Measurements from ENCODE around the gene ICAM1. TPM values are rescaled to one million over a fixed set of nuclear protein-coding genes. Genes with fewer than 3 reads are reported as not detected.

Gene ICAM1
- total and polyA plus RNA-seq, 2 donors = 18.2 to 24.6 TPM

DNA sequence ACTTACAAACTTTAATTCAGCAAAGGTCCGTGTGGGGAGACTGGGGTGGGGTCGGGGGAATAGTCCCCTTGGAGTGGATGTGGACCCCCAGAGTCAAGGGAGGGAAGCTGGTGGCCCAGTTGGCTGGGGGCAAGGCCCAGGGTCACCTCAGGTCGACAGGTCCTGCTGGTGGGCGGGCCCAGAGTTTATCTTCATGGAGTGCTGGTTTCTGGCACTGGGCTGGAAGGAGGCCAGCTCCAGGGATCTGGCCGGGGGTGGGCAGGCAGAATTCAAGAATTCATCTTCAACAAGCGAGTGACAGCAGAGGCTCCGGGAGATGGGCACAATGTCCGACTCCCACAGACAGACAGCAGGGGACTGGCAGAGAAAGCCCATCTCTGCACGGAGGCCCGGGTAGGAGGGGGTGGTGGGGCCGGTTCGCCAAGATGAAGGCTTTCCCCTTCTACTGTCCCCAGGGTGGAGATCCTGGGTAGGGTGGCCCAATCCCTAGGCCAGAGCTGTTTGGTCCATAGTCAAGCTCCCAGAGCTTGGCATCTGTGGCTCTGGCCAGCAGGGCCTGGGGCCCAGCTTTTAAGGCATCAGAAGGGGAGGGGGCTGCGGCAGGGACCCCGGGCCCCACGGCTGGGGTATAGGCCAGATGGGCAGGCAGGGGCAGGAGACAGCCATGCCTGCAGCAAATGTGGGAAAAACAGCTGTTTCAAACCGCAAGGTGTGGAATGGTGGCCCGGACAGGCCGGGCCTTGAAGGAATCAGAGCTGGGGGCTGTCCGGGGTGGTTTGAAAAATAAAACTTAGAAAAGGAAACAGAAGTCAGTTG, 45.5 kb downstream of the ICAM1 start:
- WGBS = 90% methylated on average over 19 of the region's 19 CpGs
- peaks cover 0 to 4% of the 10 kb centered on the region in 2 donors for H3K9me3 ChIP-seq (ENCODE audit: control insufficient read depth in 2 of 2, insufficient read depth in 1 of 2, low read length in 1 of 2)
- peaks cover 51 to 52% of the 10 kb centered on the region in 2 donors for H3K36me3 ChIP-seq (ENCODE audit: control insufficient read depth in 2 of 2, insufficient read depth in 2 of 2, low read length in 1 of 2)
- H3K27ac ChIP-seq (ENCODE audit: low read depth in 1 of 2, low read length in 1 of 2) = no peak overlapping the region
- no peak for DNase-seq (ENCODE audit: low read depth in 6 of 9, low spot score in 9 of 9)
- peaks cover 6 to 11% of the 10 kb centered on the region in 2 donors for H3K4me1 ChIP-seq (ENCODE audit: control insufficient read depth in 2 of 2, insufficient read depth in 2 of 2, low read length in 2 of 2)
- H3K4me3 ChIP-seq (ENCODE audit: low read length in 2 of 2) = peak overlapping the region; percentile 70 to 87
- no peaks in the 10 kb centered on the region for H3K27me3 ChIP-seq (ENCODE audit: control insufficient read depth in 2 of 2, insufficient read depth in 1 of 2, low read length in 1 of 2)

- Histone ChIP-seq H3K27me3 (ENCODE audit: control insufficient read depth in 2 of 2, insufficient read depth in 1 of 2, low read length in 1 of 2) (no peaks in the 10 kb centered on the region), H3K36me3 (ENCODE audit: control insufficient read depth in 2 of 2, insufficient read depth in 2 of 2, low read length in 1 of 2) (peaks cover 59 to 60% of the 10 kb centered on the region in 2 donors), H3K27ac (ENCODE audit: low read depth in 1 of 2, low read length in 1 of 2) (no peak overlapping the region), H3K4me3 (ENCODE audit: low read length in 2 of 2) (no peak overlapping the region), H3K9me3 (ENCODE audit: control insufficient read depth in 2 of 2, insufficient read depth in 1 of 2, low read length in 1 of 2) (peaks cover 0 to 4% of the 10 kb centered on the region in 2 donors), H3K4me1 (ENCODE audit: control insufficient read depth in 2 of 2, insufficient read depth in 2 of 2, low read length in 2 of 2) (peaks cover 6 to 11% of the 10 kb centered on the region in 2 donors)
- DNase-seq (ENCODE audit: low read depth in 6 of 9, low spot score in 9 of 9) = no peak
- WGBS = 96% methylated on average over 29 of the region's 29 CpGs
Measured at GRCh38 chr19:10317045-10317856, 46.3 kb downstream of the ICAM1 start.

- Histone ChIP-seq H3K4me3 (ENCODE audit: low read length in 2 of 2) (no peak overlapping the region), H3K27ac (ENCODE audit: low read depth in 1 of 2, low read length in 1 of 2) (no peak overlapping the region), H3K27me3 (ENCODE audit: control insufficient read depth in 2 of 2, insufficient read depth in 1 of 2, low read length in 1 of 2) (no peaks in the 10 kb centered on the region), H3K4me1 (ENCODE audit: control insufficient read depth in 2 of 2, insufficient read depth in 2 of 2, low read length in 2 of 2) (peaks cover 6 to 11% of the 10 kb centered on the region in 2 donors), H3K9me3 (ENCODE audit: control insufficient read depth in 2 of 2, insufficient read depth in 1 of 2, low read length in 1 of 2) (peaks cover 0 to 4% of the 10 kb centered on the region in 2 donors), H3K36me3 (ENCODE audit: control insufficient read depth in 2 of 2, insufficient read depth in 2 of 2, low read length in 1 of 2) (peaks cover 66 to 67% of the 10 kb centered on the region in 2 donors)
- 98% methylated on average over 15 of the region's 15 CpGs for WGBS
- no peak for DNase-seq (ENCODE audit: low read depth in 6 of 9, low spot score in 9 of 9)
Measured at GRCh38 chr19:10317857-10318462, 47.0 kb downstream of the ICAM1 start.

- 98% methylated on average over 13 of the region's 13 CpGs for WGBS
- H3K36me3 ChIP-seq (ENCODE audit: control insufficient read depth in 2 of 2, insufficient read depth in 2 of 2, low read length in 1 of 2) = peaks cover 77 to 78% of the 10 kb centered on the region in 2 donors
- peaks cover 6 to 11% of the 10 kb centered on the region in 2 donors for H3K4me1 ChIP-seq (ENCODE audit: control insufficient read depth in 2 of 2, insufficient read depth in 2 of 2, low read length in 2 of 2)
- DNase-seq (ENCODE audit: low read depth in 6 of 9, low spot score in 9 of 9) = no peak
- peaks cover 0 to 4% of the 10 kb centered on the region in 2 donors for H3K9me3 ChIP-seq (ENCODE audit: control insufficient read depth in 2 of 2, insufficient read depth in 1 of 2, low read length in 1 of 2)
- H3K4me3 ChIP-seq (ENCODE audit: low read length in 2 of 2) = no peak overlapping the region
- no peak overlapping the region for H3K27ac ChIP-seq (ENCODE audit: low read depth in 1 of 2, low read length in 1 of 2)
- no peaks in the 10 kb centered on the region for H3K27me3 ChIP-seq (ENCODE audit: control insufficient read depth in 2 of 2, insufficient read depth in 1 of 2, low read length in 1 of 2)
Measured at GRCh38 chr19:10318807-10319682, 48.1 kb downstream of the ICAM1 start.

DNA sequence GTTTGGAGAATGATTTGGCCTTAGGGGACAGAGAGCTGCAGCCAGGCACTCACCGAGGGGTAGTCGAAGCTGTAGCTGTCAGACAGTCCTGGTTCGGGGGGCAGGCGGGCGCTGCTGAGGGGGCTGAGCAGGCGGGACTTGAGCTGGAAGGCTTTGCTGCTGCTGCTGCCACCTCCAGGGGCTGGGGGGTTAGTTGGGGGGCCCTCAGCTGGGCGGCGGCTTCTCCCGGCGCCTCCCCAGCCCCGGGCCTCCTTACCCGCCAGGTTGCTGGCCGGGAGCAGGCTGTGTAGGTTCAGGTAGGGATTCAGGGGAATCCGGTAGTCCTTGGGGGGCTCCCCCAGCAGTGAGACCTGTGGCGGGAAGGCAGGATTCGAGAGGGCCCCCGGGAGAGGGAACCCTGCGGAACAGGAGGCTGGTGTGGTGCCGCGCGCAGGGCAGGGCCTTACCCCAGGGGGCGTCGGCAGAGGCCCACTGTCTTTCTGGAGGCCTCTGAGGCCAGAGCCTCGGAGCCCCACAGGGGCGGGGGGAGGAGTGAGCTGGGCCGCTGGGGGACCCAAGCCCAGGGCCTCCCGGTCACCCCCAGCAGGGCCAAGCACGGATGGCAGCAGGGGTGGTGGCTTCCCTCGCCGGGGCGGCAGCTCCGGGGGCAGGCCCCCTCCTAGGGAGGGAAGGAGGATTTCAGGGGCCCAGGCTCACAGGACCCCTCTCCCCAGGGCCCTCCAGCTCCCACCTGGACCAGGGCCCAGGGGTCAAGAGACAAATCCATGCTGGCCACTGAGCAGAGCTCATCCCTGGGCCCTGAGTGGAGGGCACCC, 49.9 kb downstream of the ICAM1 start:
- H3K36me3 ChIP-seq (ENCODE audit: control insufficient read depth in 2 of 2, insufficient read depth in 2 of 2, low read length in 1 of 2) = peaks cover 94 to 95% of the 10 kb centered on the region in 2 donors
- H3K4me1 ChIP-seq (ENCODE audit: control insufficient read depth in 2 of 2, insufficient read depth in 2 of 2, low read length in 2 of 2) = peaks cover 2 to 6% of the 10 kb centered on the region in 2 donors
- no peak overlapping the region for H3K27ac ChIP-seq (ENCODE audit: low read depth in 1 of 2, low read length in 1 of 2)
- WGBS = 98% methylated on average over 32 of the region's 32 CpGs
- no peak overlapping the region for H3K4me3 ChIP-seq (ENCODE audit: low read length in 2 of 2)
- no peak for DNase-seq (ENCODE audit: low read depth in 6 of 9, low spot score in 9 of 9)
- no peaks in the 10 kb centered on the region for H3K9me3 ChIP-seq (ENCODE audit: control insufficient read depth in 2 of 2, insufficient read depth in 1 of 2, low read length in 1 of 2)
- H3K27me3 ChIP-seq (ENCODE audit: control insufficient read depth in 2 of 2, insufficient read depth in 1 of 2, low read length in 1 of 2) = no peaks in the 10 kb centered on the region

- Histone ChIP-seq H3K9me3 (ENCODE audit: control insufficient read depth in 2 of 2, insufficient read depth in 1 of 2, low read length in 1 of 2) (no peaks in the 10 kb centered on the region), H3K4me1 (ENCODE audit: control insufficient read depth in 2 of 2, insufficient read depth in 2 of 2, low read length in 2 of 2) (peaks cover 0 to under 1% of the 10 kb centered on the region in 2 donors), H3K27ac (ENCODE audit: low read depth in 1 of 2, low read length in 1 of 2) (no peak overlapping the region), H3K27me3 (ENCODE audit: control insufficient read depth in 2 of 2, insufficient read depth in 1 of 2, low read length in 1 of 2) (no peaks in the 10 kb centered on the region), H3K4me3 (ENCODE audit: low read length in 2 of 2) (no peak overlapping the region), H3K36me3 (ENCODE audit: control insufficient read depth in 2 of 2, insufficient read depth in 2 of 2, low read length in 1 of 2) (peaks cover 96 to 98% of the 10 kb centered on the region in 2 donors)
- WGBS = 94% methylated on average over 11 of the region's 11 CpGs
- no peak for DNase-seq (ENCODE audit: low read depth in 6 of 9, low spot score in 9 of 9)
Measured at GRCh38 chr19:10321417-10321797, 50.5 kb downstream of the ICAM1 start.

- no peaks in the 10 kb centered on the region for H3K9me3 ChIP-seq (ENCODE audit: control insufficient read depth in 2 of 2, insufficient read depth in 1 of 2, low read length in 1 of 2)
- no peaks in the 10 kb centered on the region for H3K4me1 ChIP-seq (ENCODE audit: control insufficient read depth in 2 of 2, insufficient read depth in 2 of 2, low read length in 2 of 2)
- peaks cover 96 to 97% of the 10 kb centered on the region in 2 donors for H3K36me3 ChIP-seq (ENCODE audit: control insufficient read depth in 2 of 2, insufficient read depth in 2 of 2, low read length in 1 of 2)
- H3K4me3 ChIP-seq (ENCODE audit: low read length in 2 of 2) = no peak overlapping the region
- 96% methylated on average over 19 of the region's 19 CpGs for WGBS
- H3K27ac ChIP-seq (ENCODE audit: low read depth in 1 of 2, low read length in 1 of 2) = no peak overlapping the region
- no peak for DNase-seq (ENCODE audit: low read depth in 6 of 9, low spot score in 9 of 9)
- H3K27me3 ChIP-seq (ENCODE audit: control insufficient read depth in 2 of 2, insufficient read depth in 1 of 2, low read length in 1 of 2) = no peaks in the 10 kb centered on the region
Measured at GRCh38 chr19:10321874-10322835, 51.2 kb downstream of the ICAM1 start.

Data from thymus (tissue), 11 donors.